ENCODE data around the gene SLA2.

GRCh38 chr20:36670665-36671357 is 24.8 kb upstream of the SLA2 start:
- TF ChIP-seq CHD2 (IDR thresholded peaks at IDR 0.05; ENCODE audit: low read length, partially characterized antibody) = no peak
- TF ChIP-seq, protein P1, sequence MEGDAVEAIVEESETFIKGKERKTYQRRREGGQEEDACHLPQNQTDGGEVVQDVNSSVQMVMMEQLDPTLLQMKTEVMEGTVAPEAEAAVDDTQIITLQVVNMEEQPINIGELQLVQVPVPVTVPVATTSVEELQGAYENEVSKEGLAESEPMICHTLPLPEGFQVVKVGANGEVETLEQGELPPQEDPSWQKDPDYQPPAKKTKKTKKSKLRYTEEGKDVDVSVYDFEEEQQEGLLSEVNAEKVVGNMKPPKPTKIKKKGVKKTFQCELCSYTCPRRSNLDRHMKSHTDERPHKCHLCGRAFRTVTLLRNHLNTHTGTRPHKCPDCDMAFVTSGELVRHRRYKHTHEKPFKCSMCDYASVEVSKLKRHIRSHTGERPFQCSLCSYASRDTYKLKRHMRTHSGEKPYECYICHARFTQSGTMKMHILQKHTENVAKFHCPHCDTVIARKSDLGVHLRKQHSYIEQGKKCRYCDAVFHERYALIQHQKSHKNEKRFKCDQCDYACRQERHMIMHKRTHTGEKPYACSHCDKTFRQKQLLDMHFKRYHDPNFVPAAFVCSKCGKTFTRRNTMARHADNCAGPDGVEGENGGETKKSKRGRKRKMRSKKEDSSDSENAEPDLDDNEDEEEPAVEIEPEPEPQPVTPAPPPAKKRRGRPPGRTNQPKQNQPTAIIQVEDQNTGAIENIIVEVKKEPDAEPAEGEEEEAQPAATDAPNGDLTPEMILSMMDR (IDR thresholded peaks at IDR 0.05) = no peak
- TF ChIP-seq FOXM1 (IDR thresholded peaks at IDR 0.05; ENCODE audit: low read depth) = no peak
- TF ChIP-seq YY1 (IDR thresholded peaks at IDR 0.05; ENCODE audit: low read depth) = no peak
- no peak for TF ChIP-seq POLR2AphosphoS5 (IDR thresholded peaks at IDR 0.05; ENCODE audit: low read depth, low read length)
- no peak for TF ChIP-seq IRF3 (IDR thresholded peaks at IDR 0.05; ENCODE audit: low read depth, low read length)
- TF ChIP-seq USF1 (IDR thresholded peaks at IDR 0.05; ENCODE audit: borderline replicate concordance, low read depth) = no peak
- TF ChIP-seq RAD21 (IDR thresholded peaks at IDR 0.05; ENCODE audit: low read length) = no peak
- TF ChIP-seq SIN3A (IDR thresholded peaks at IDR 0.05; ENCODE audit: borderline replicate concordance, low read depth, low read length) = no peak
- TF ChIP-seq REST (IDR thresholded peaks at IDR 0.05; ENCODE audit: low read depth, low read length) = no peak
- no peak for TF ChIP-seq EZH2phosphoT487 (IDR thresholded peaks at IDR 0.05; ENCODE audit: borderline replicate concordance, low read depth)
